ENCODE data around the gene OTOP1. TPM values are rescaled to one million over a fixed set of nuclear protein-coding genes. Genes with fewer than 3 reads are reported as not detected.

Gene OTOP1
- total RNA-seq, 1 experiment from 2014 or later, result not detected

GRCh38 chr4:4270529-4270928 lies 43.8 kb upstream of the OTOP1 start:
- Histone ChIP-seq H3K18ac (ENCODE audit: insufficient read length, low read depth, low read length) (no peak overlapping the region), H3K27ac (ENCODE audit: insufficient read length, low read depth, low read length) (no peak overlapping the region), H4K91ac (ENCODE audit: insufficient read length, low read depth, low read length) (no peak overlapping the region), H3K9ac (ENCODE audit: extremely low read depth, insufficient read length, low read length) (no peak overlapping the region), H3K9me3 (ENCODE audit: control insufficient read depth, low read depth, low read length) (no peaks in the 10 kb centered on the region), H2BK120ac (ENCODE audit: low read depth, low read length, poor library complexity, severe bottlenecking) (no peak overlapping the region), H2BK5ac (ENCODE audit: insufficient read length, low read length) (no peak overlapping the region), H2AFZ (ENCODE audit: low read length) (no peak overlapping the region), H3K23ac (ENCODE audit: insufficient read length, low read depth, low read length) (no peak overlapping the region), H3T11ph (ENCODE audit: low read length) (no peak overlapping the region), H4K8ac (replicated peaks; ENCODE audit: insufficient read length, low read depth, low read length) (no peak overlapping the region), H3K4me1 (ENCODE audit: insufficient read depth, low read length) (no peaks in the 10 kb centered on the region), H3K79me1 (ENCODE audit: insufficient read depth, low read depth, low read length, poor library complexity, severe bottlenecking) (no peaks in the 10 kb centered on the region), H3K27me3 (ENCODE audit: insufficient read depth, low read length) (no peaks in the 10 kb centered on the region), H2AK5ac (ENCODE audit: insufficient read length, low read length) (no peak overlapping the region), H3K4me2 (ENCODE audit: insufficient read depth, insufficient read length, low read length) (no peak overlapping the region), H4K20me1 (ENCODE audit: control insufficient read depth, insufficient read depth, insufficient read length) (no peaks in the 10 kb centered on the region), H2BK12ac (ENCODE audit: insufficient read length, low read depth, low read length) (no peak overlapping the region), H3K56ac (ENCODE audit: insufficient read length, low read depth, low read length) (no peak overlapping the region), H3K23me2 (ENCODE audit: insufficient read length, low read depth, low read length, poor library complexity, severe bottlenecking) (no peaks in the 10 kb centered on the region), H3K4ac (ENCODE audit: low read depth, low read length) (no peak overlapping the region), H4K5ac (ENCODE audit: insufficient read length, low read depth, low read length) (no peak overlapping the region), H3K14ac (ENCODE audit: insufficient read depth, low read length) (no peak overlapping the region), H3K79me2 (ENCODE audit: insufficient read depth, low read length) (no peaks in the 10 kb centered on the region), H2BK15ac (ENCODE audit: low read depth, low read length) (no peak overlapping the region), H2BK20ac (ENCODE audit: low read depth, low read length, poor library complexity, severe bottlenecking) (no peak overlapping the region)
- no CpG with 5 or more reads among the region's 4 CpGs for WGBS (ENCODE audit: extremely low coverage, insufficient read length, low lambda C conversion rate)
- H3K4me3 Mint-ChIP-seq, result no peak overlapping the region
- H3K27me3 Mint-ChIP-seq (ENCODE audit: low read depth), result peaks cover 2% of the 10 kb centered on the region; the same call in 1 of the 2 replicates
- H3K27ac Mint-ChIP-seq, result no peak overlapping the region
- peaks cover 27 to 90% (median 50%) of the 10 kb centered on the region in 3 experiments; a peak in 6 of 7 replicates for H3K36me3 Mint-ChIP-seq (ENCODE audit: insufficient read depth in 1 of 3, low read depth in 3 of 3)
- H3K4me1 Mint-ChIP-seq, result no peaks in the 10 kb centered on the region
- DNase-seq, result no peak
- TF ChIP-seq, protein P1, sequence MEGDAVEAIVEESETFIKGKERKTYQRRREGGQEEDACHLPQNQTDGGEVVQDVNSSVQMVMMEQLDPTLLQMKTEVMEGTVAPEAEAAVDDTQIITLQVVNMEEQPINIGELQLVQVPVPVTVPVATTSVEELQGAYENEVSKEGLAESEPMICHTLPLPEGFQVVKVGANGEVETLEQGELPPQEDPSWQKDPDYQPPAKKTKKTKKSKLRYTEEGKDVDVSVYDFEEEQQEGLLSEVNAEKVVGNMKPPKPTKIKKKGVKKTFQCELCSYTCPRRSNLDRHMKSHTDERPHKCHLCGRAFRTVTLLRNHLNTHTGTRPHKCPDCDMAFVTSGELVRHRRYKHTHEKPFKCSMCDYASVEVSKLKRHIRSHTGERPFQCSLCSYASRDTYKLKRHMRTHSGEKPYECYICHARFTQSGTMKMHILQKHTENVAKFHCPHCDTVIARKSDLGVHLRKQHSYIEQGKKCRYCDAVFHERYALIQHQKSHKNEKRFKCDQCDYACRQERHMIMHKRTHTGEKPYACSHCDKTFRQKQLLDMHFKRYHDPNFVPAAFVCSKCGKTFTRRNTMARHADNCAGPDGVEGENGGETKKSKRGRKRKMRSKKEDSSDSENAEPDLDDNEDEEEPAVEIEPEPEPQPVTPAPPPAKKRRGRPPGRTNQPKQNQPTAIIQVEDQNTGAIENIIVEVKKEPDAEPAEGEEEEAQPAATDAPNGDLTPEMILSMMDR (conservative IDR thresholded peaks at IDR 0.05), result no peak
- peaks cover 0 to 2% of the 10 kb centered on the region in 2 experiments; a peak in 1 of 5 replicates for H3K9me3 Mint-ChIP-seq
